Mesendoderm (in vitro differentiated cells): ENCODE measurements around the gene ZNF423.

ENCODE experiments used
- DNase-seq: peaks from one replicate; pipeline ENCODE4 v3.0.0; 2013
- H2AK5ac ChIP-seq: 2 replicates; pipeline ENCODE4 v1.6.1; 2013; ENCODE audit warnings: low read length, inconsistent platforms
- H2BK120ac ChIP-seq: 2 replicates; pipeline ENCODE4 v1.6.1; 2013; ENCODE audit warnings: low read depth, mild to moderate bottlenecking, low read length, moderate library complexity, mixed read lengths
- H2BK15ac ChIP-seq: replicated peaks from 2 replicates; pipeline ENCODE4 v1.6.1; 2013; ENCODE audit warnings: low read depth, mild to moderate bottlenecking, moderate library complexity
- H2BK5ac ChIP-seq: 2 replicates; pipeline ENCODE4 v1.6.1; 2013; ENCODE audit warnings: low read length, inconsistent platforms
- H3K18ac ChIP-seq: 2 replicates; pipeline ENCODE4 v1.6.1; 2013; ENCODE audit warnings: mild to moderate bottlenecking, low read length, mixed read lengths
- H3K23ac ChIP-seq: one replicate; pipeline ENCODE4 v1.6.1; 2013; ENCODE audit warnings: low read length
- H3K27ac ChIP-seq: 2 replicates; pipeline ENCODE4 v1.5.1; 2013; ENCODE audit warnings: low read depth, mild to moderate bottlenecking, inconsistent platforms, low read length, moderate library complexity
- H3K27me3 ChIP-seq: 2 replicates; pipeline ENCODE4 v1.6.1; 2013; ENCODE audit warnings: low read length, control low read depth, mild to moderate bottlenecking, inconsistent platforms; ENCODE audit not compliant: insufficient read depth, poor library complexity
- H3K36me3 ChIP-seq: 2 replicates; pipeline ENCODE4 v1.6.1; 2013; ENCODE audit warnings: low read length, inconsistent platforms; ENCODE audit not compliant: control insufficient read depth, insufficient read depth
- H3K4ac ChIP-seq: one replicate; pipeline ENCODE4 v1.6.1; 2013; ENCODE audit warnings: low read depth, mild to moderate bottlenecking, low read length, moderate library complexity
- H3K4me1 ChIP-seq: 2 replicates; pipeline ENCODE4 v1.6.1; 2013; ENCODE audit warnings: low read depth, low read length, inconsistent platforms; ENCODE audit not compliant: control insufficient read depth
- H3K4me2 ChIP-seq: 2 replicates; pipeline ENCODE4 v1.6.1; 2013; ENCODE audit warnings: low read length
- H3K4me3 ChIP-seq: 2 replicates; pipeline ENCODE4 v1.5.1; 2013; ENCODE audit warnings: mild to moderate bottlenecking, low read length
- H3K56ac ChIP-seq: one replicate; pipeline ENCODE4 v1.6.1; 2013; ENCODE audit warnings: low read length
- H3K79me1 ChIP-seq: 2 replicates; pipeline ENCODE4 v1.6.1; 2013; ENCODE audit warnings: low read length, inconsistent platforms
- H3K79me2 ChIP-seq: 2 replicates; pipeline ENCODE4 v1.6.1; 2013; ENCODE audit warnings: mild to moderate bottlenecking, low read length; ENCODE audit not compliant: control insufficient read depth, insufficient read depth
- H3K9ac ChIP-seq: 2 replicates; pipeline ENCODE4 v1.6.1; 2013; ENCODE audit warnings: low read length, inconsistent platforms
- H4K5ac ChIP-seq: one replicate; pipeline ENCODE4 v1.6.1; 2013; ENCODE audit warnings: low read length
- H4K8ac ChIP-seq: one replicate; pipeline ENCODE4 v1.6.1; 2013; ENCODE audit warnings: low read depth, mild to moderate bottlenecking, control low read depth, low read length, moderate library complexity
- WGBS: extraction: QIAGEN DNeasy Blood & Tissue Kit; methylation state at CpG from one replicate; pipeline ENCODE4 v1.1.7; 2013; ENCODE audit warnings: low lambda C conversion rate, missing lambda C conversion rate; ENCODE audit not compliant: insufficient coverage; ENCODE audit errors: extremely low coverage; 5-methylcytosine and 5-hydroxymethylcytosine counted together

ZNF423 gene

DNA sequence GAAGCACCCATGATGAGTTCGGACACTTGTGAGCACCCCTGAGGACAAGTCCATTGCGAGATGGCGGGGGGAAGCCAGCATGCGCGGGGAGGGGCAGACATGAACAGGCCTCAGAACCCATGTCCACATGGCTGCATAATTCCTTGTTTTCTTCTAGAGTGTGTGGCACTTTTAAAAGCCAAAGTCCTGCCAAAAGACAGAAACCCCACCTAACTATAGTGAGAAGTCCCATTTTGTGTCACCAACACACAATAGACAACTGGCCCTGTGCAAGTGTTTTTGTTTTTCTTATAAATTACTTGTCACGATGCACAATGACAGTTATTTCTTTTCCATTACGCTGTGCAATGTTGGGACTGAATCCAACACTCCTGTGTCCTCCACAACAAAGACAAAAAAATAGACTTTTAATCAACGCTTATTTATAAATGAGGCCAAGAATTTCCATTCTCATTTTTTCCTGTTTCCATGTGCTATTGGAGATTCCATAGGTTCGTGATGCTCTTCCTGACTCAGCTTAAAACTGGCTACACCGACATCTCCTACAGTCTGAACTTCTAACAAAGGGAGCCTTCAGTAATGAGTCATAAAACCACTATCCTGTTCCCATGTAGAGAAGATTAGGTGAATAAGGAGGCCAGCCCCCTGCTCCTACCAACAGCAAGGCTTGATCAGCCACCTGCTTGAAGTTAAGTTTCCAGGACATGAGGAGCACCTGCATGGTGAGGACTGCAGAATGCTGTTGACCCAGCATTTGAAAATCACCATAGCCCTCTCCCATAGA lies 98.9 kb downstream of the ZNF423 start:
- Histone ChIP-seq H3K18ac (no peak overlapping the region), H3K79me1 (peaks cover 8% of the 10 kb centered on the region), H3K4ac (no peak overlapping the region), H4K8ac (no peak overlapping the region), H3K27me3 (no peaks in the 10 kb centered on the region), H2AK5ac (peak overlapping the region; percentile 47), H3K9ac (no peak overlapping the region), H3K4me1 (peaks cover 12% of the 10 kb centered on the region), H2BK5ac (no peak overlapping the region), H3K79me2 (no peaks in the 10 kb centered on the region), H2BK15ac (no peak overlapping the region), H3K4me3 (no peak overlapping the region), H3K27ac (no peak overlapping the region), H3K36me3 (no peaks in the 10 kb centered on the region), H4K5ac (no peak overlapping the region), H3K23ac (no peak overlapping the region), H2BK120ac (no peak overlapping the region), H3K56ac (peak overlapping the region; percentile 63), H3K4me2 (no peak overlapping the region)
- no CpG with 5 or more reads among the region's 10 CpGs for WGBS
- DNase-seq: peak; percentile 67

DNA sequence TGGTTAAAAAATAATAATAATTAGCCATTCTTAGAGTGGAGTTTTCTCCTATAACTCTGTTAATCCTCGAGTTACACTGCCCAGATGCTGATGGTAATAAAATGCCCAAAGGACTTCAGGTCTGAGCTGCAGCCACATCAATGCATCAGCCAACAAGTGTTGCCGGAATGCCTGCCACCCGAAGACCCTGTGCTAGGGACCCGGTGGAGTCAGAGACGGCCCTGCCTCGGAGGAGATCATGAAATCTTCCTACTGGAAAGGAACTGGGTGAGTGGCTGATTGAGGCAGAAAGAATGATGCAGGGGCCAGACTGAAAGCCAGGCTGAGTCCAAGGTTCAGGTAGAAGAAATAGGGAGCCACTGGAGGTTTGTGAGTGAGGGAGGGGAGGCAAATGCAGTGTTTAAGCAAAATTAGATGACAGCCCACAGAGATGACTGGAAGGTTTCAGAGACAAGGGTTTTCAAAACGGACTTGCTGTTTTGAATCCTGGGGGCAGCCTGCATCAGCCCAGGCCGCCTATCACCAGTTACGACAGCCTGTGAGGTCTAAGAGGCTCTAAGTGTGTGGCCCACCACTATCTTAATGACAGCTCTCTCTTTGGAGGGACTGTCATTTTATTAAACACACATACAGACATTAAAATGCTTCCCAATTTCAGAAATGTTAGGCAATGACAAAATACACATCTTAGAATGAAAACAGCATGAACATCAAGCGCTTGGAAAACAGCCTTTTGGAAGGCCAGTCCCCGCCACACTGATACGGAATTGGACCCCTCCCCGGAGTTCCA lies 100.0 kb downstream of the ZNF423 start:
- H2BK15ac ChIP-seq: no peak overlapping the region
- no peaks in the 10 kb centered on the region for H3K27me3 ChIP-seq
- peak overlapping the region; percentile 28 for H3K4me2 ChIP-seq
- peak overlapping the region; percentile 62 for H3K9ac ChIP-seq
- H3K56ac ChIP-seq: peak overlapping the region; percentile 75
- peak overlapping the region; percentile 10 for H2AK5ac ChIP-seq
- peak overlapping the region; percentile 66 for H2BK5ac ChIP-seq
- no CpG with 5 or more reads among the region's 13 CpGs for WGBS
- no peak overlapping the region for H3K23ac ChIP-seq
- peak overlapping the region; percentile 98 for H3K27ac ChIP-seq
- DNase-seq: peak; percentile 25
- H3K79me2 ChIP-seq: no peaks in the 10 kb centered on the region
- peaks cover 12% of the 10 kb centered on the region for H3K4me1 ChIP-seq
- H2BK120ac ChIP-seq: peak overlapping the region; percentile 63
- peak overlapping the region; percentile 96 for H3K4ac ChIP-seq
- H4K8ac ChIP-seq: no peak overlapping the region
- peak overlapping the region; percentile 60 for H3K18ac ChIP-seq
- no peak overlapping the region for H4K5ac ChIP-seq
- no peaks in the 10 kb centered on the region for H3K36me3 ChIP-seq
- no peak overlapping the region for H3K4me3 ChIP-seq
- H3K79me1 ChIP-seq: peaks cover 9% of the 10 kb centered on the region

- no peaks in the 10 kb centered on the region for H3K27me3 ChIP-seq
- H3K4ac ChIP-seq: peak overlapping the region; percentile 60
- H3K56ac ChIP-seq: peak overlapping the region; percentile 75
- H3K79me1 ChIP-seq: peaks cover 7% of the 10 kb centered on the region
- H3K4me2 ChIP-seq: peak overlapping the region; percentile 28
- peak overlapping the region; percentile 62 for H3K9ac ChIP-seq
- H3K23ac ChIP-seq: no peak overlapping the region
- no peak overlapping the region for H2BK15ac ChIP-seq
- H4K5ac ChIP-seq: no peak overlapping the region
- H3K79me2 ChIP-seq: no peaks in the 10 kb centered on the region
- H2BK5ac ChIP-seq: peak overlapping the region; percentile 66
- no peak overlapping the region for H4K8ac ChIP-seq
- no peak overlapping the region for H2AK5ac ChIP-seq
- DNase-seq: peak; percentile 94
- WGBS: no CpG with 5 or more reads among the region's 10 CpGs
- H2BK120ac ChIP-seq: peak overlapping the region; percentile 63
- H3K18ac ChIP-seq: peak overlapping the region; percentile 91
- H3K4me3 ChIP-seq: no peak overlapping the region
- H3K4me1 ChIP-seq: peaks cover 17% of the 10 kb centered on the region
- no peaks in the 10 kb centered on the region for H3K36me3 ChIP-seq
- peak overlapping the region; percentile 98 for H3K27ac ChIP-seq
These were observed 100.6 kb downstream of the ZNF423 start for GRCh38 chr16:49755313-49755620.

GRCh38 chr16:49754495-49755312 lies 101.2 kb downstream of the ZNF423 start:
- Histone ChIP-seq H2BK5ac (peak overlapping the region; percentile 42), H3K56ac (peak overlapping the region; percentile 69), H3K79me2 (no peaks in the 10 kb centered on the region), H2BK120ac (peak overlapping the region; percentile 83), H3K9ac (peak overlapping the region; percentile 44), H3K79me1 (peaks cover 9% of the 10 kb centered on the region), H3K4me2 (peak overlapping the region; percentile 41), H3K18ac (peak overlapping the region; percentile 91), H2AK5ac (peak overlapping the region; percentile 30), H3K27ac (peak overlapping the region; percentile 98), H3K23ac (no peak overlapping the region), H3K4ac (peak overlapping the region; percentile 89), H3K27me3 (no peaks in the 10 kb centered on the region), H3K4me3 (no peak overlapping the region), H3K4me1 (peaks cover 21% of the 10 kb centered on the region), H2BK15ac (peak overlapping the region; percentile 10), H3K36me3 (no peaks in the 10 kb centered on the region), H4K5ac (no peak overlapping the region), H4K8ac (no peak overlapping the region)
- DNase-seq: peak; percentile 95
- WGBS: no CpG with 5 or more reads among the region's 21 CpGs

GRCh38 chr16:49750341-49751000 lies 105.4 kb downstream of the ZNF423 start:
- Histone ChIP-seq H2BK15ac (no peak overlapping the region), H3K56ac (peak overlapping the region; percentile 59), H3K36me3 (no peaks in the 10 kb centered on the region), H3K79me2 (peaks cover 2% of the 10 kb centered on the region), H3K27me3 (no peaks in the 10 kb centered on the region), H3K23ac (no peak overlapping the region), H3K4me3 (no peak overlapping the region), H3K27ac (peak overlapping the region; percentile 7), H3K18ac (no peak overlapping the region), H3K4ac (no peak overlapping the region), H3K9ac (peak overlapping the region; percentile 19), H3K4me2 (no peak overlapping the region), H2BK5ac (no peak overlapping the region), H3K4me1 (peaks cover 17% of the 10 kb centered on the region), H4K5ac (no peak overlapping the region), H4K8ac (no peak overlapping the region), H2BK120ac (no peak overlapping the region), H2AK5ac (peak overlapping the region; percentile 15), H3K79me1 (peaks cover 16% of the 10 kb centered on the region)
- DNase-seq: no peak
- WGBS: no CpG with 5 or more reads among the region's 15 CpGs
